HG02759 (cell line): ENCODE results near the gene CYP3A7.
"Not testable (repeated sequence)": the region's sequence is repeated elsewhere in the genome, so short reads cannot be mapped to it uniquely, and the experiment has no call there.

Experiments used
- ATAC-seq: cut with Tn5 transposase; IDR thresholded peaks from one replicate; pipeline ENCODE4 v1.9.1; 2021; ENCODE audit warnings: mild to moderate bottlenecking, moderate library complexity; ENCODE audit not compliant: unreplicated experiment

CYP3A7 gene

DNA sequence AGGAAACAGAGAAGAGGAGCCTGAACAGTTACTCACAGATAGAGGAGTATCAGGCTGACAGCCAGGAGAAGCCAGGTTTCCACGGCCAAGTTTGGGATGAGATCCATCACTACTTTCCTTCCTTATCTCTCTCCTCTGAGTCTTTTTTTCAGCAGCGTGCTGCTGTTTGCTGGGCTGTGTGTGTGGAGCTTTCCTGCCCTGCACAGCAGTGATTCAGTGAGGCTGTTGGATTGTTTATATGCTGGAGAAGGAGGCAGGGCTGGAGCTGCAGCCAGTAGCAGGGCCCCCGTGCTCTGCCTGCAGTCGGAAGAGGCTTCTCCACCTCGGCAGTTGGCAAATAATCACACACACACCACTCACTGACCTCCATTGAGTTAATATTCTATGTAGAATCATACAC is at the start of gene CYP3A7:
Gene CYP3A7, minus strand, starts transcription at position 210 of the 400 bp plus-strand sequence. Its CDS starts 103 bp downstream, at position 107.
- ATAC-seq = no peak

DNA sequence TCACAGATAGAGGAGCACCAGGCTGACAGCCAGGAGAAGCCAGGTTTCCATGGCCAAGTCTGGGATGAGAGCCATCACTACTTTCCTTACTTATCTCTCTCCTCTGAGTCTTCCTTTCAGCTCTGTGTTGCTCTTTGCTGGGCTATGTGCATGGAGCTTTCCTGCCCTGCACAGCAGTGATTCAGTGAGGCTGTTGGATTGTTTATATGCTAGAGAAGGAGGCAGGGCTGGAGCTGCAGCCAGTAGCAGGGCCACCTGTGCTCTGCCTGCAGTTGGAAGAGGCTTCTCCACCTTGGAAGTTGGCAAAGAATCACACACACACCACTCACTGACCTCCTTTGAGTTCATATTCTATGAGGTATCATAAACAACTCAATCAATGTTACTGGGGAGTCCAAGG is 49.0 kb upstream of the CYP3A7 start, which contains the start of gene CYP3A4:
Gene CYP3A4, minus strand, starts transcription at position 178 of the 400 bp plus-strand sequence. Its CDS starts 103 bp downstream, at position 75.
- ATAC-seq = no peak

DNA sequence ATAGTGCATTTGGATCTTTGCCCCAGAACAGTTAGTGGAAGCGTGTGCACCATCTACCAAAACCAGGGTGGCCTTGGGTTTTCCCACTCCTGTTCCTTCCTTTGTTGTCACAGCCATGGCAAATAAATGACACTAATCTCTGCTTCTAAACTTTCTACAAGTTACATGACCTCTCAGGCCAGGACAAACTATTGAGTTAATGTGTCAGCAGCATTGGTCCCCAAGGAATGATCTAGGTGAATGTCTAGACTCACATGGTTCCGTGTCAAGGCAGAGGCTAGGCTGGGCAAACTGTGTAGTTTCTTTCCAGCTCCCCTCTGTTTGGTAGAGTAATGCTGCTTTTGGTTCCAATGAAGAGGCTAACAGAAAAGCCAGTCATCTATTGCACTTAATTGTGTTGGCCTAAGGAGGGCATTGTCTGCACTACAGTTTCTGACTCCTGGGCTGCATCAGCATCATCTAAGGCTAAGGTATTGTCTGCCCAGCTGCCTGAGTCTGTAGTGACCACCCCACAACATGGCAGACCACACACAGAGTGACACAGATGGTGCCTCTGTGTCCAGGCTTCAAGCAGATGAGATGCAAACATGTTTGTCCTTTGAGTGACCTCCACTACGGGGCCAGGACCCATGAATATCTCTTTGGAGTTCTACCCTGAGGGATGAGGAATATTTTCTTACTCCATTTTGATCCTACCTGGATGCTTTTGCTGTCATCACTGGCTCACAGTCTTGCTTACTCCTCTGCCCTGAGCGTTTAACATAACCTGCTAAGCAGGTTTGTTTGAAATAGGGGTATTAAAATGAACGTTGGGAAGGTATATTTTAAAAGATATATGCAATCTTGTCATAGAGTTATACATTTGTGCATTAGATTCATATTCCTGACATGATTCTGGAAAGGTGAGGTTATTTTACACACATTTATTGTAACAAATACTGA is 47.3 kb upstream of the CYP3A7 start:
- no peak for ATAC-seq

DNA sequence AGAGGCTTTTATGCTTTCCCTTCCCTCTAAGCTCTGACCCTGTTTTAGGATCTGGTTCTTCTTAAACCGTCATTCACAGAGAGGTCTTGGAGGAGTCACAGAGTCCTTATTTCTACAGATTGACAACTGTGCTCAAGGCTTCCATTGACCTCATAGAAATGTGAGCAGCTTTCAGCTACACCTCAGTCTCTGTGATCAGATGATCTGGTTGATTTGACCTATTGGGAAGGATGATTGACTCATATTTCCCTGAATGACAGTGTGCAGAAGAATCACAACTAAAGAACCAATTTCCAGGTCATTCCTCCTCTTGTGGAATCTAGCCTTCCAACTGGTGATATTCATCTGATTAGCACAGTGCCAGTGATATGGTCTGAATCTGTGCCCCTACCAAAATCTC is 45.6 kb upstream of the CYP3A7 start:
- no peak for ATAC-seq

DNA sequence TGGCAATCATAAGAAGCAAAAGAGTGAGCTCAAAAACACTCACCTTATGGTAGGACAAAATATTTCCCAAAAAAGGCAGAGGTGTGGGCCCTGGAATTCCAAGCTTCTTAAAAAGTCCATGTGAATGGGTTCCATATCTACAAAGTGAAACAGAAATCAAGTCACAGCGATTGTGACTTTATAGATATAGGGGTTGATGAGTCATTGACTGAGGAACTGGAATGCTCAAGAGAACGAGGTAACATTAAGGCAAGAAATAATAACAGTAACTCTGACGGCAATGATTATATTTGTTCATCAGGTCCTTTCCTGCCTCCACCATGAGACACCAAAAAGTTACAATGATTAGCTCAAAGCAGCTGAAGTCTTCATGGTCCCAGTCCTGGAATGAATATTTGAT is 45.0 kb upstream of the CYP3A7 start:
- ATAC-seq = no peak

DNA sequence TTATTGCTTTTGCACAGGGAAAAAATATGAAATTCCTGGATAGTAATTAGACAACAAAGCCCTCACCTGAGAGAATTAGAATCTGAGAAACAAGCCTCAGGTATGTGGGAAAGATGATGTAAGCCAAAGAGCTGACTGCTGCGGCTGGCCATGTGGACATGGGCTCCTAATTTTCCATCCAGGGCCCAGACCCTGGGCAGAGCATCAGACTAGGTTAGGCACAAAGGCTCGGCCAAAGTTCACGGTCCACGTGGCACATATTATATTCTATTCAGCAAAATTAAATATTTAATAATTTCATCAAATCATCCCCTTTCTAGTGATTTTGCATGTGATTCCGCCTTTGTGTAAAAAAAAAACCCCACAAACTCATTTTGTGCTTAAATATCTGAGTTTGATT is 43.9 kb upstream of the CYP3A7 start:
- ATAC-seq = no peak

DNA sequence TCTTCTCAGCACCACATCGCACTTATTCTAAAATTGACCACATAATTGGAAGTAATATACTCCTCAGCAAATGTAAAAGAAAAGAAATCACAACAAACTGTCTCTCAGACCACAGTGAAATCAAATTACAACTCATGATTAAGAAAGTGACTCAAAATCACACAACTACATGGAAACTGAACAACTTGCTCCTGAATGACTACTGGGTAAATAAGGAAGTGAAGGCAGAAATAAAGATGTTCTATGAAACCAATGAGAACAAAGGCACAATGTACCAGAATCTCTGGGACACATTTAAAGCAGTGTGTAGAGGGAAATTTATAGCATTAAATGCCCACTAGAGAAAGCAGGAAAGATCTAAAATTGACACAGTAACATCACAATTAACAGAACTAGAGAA is 38.4 kb upstream of the CYP3A7 start:
- not testable (repeated sequence) for ATAC-seq

DNA sequence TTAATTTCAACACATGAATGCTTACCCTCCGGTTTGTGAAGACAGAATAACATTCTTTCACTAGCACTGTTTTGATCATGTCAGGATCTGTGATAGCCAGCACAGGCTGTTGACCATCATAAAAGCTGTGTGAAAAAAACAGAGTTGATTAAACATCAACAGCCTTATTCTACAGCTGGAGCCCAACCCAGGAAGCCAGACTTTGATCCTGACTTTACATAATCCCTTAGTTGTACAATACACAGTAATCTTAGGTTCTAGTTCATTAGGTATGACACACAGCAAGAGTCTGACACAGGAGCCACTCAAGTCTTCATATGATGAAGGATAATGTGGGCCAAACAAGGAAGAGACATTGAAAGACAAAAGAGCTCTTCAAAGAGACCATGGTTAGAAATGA is 37.6 kb upstream of the CYP3A7 start:
- no peak for ATAC-seq

DNA sequence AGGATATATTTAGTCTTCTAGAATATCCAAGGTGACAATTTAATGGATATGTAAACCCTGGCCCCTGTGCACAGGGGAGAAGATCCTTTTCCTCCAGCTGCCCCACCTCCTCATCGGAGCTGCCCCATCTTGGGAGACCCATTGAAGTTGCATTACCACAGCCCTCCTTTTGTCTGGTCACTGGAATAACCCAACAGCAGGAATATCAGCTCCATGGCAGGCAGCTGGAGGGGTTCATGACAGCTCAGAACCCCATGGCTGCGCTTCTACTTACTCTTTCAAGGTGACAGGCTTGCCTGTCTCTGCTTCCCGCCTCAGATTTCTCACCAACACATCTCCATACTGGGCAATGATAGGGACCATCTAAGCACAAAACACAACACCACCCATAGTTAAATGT is 34.5 kb upstream of the CYP3A7 start:
- ATAC-seq = not testable (repeated sequence)

DNA sequence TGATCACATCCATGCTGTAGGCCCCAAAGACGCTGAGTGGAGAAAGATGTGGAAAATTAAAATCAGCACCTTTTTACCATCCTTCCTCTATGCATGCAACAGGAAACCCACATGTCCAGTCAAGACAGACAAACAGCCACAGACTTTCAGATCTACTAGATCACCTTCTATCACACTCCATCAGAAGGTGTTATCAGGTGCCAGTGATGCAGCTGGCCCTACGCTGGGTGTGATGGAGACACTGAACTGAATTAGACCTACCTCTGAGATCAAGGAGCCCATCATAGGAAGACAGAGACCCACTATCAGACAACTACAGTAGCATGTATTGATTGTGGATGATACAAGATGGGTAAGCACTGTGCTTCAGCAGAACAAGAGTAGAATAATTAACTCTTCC is 33.5 kb upstream of the CYP3A7 start:
- ATAC-seq = no peak

DNA sequence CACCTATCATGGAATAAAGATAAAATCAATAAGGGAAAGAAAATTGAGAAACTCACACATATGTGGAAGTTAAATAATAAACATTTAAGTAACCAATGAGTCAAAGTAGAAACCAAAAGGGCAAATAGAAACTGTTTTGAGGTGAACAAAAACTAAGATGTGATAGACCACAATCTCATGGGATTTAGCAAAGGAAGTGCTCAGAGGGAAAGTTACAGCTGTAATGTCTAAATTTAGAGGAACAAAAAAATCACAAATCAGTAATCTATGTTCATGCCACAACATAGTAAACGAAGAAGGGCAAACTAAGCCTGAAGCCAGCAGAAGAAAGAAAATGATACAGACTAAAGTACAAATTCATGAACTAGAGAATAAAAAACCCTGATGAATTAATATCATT is 32.7 kb upstream of the CYP3A7 start:
- peak; percentile 80 for ATAC-seq

DNA sequence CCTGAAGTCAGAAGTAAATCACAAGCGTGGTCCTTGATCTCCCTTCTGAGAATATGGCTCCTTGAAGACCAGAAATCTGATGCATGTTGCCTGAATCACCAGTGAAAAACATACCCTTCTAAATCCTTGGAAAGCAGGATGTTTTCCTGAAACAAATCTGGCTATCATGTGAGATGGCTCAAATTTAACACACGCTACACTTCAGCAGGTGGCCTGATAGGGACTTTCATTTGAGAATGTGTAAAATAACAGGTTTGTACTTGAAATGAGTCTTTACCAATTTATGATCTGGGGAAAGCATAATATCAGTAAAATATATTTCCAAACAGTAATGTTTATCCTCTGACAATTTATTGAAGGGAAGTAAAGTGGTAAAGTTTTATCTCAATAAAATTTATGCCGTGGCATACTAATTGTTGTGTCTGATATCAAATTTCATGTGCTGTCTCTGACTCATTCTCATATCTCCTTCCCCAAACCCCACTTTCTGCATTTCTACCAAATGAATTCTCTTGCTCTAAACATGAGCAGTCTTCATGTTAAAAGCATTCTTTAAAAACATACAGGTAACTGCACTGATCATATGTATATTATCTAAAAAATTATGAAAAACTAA is 31.6 kb upstream of the CYP3A7 start:
- no peak for ATAC-seq

DNA sequence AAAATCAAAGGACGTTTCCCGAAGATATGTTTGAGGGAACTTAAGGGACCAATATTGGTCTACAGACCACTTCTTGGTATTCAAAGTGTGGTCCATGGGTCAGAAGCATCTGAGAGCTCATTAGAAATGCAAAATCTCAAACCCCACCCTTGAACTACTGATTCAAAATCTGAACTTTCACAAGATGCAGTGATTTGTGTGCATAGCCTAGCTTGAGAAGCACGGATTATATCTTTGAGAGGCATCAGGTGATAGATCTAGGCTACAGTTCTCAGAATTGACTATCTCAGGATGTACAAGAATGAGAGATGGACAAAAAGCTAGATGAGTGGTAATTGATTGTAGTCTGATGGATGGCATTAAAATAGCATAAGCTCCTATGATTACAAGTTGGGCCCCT is 29.5 kb upstream of the CYP3A7 start:
- no peak for ATAC-seq

DNA sequence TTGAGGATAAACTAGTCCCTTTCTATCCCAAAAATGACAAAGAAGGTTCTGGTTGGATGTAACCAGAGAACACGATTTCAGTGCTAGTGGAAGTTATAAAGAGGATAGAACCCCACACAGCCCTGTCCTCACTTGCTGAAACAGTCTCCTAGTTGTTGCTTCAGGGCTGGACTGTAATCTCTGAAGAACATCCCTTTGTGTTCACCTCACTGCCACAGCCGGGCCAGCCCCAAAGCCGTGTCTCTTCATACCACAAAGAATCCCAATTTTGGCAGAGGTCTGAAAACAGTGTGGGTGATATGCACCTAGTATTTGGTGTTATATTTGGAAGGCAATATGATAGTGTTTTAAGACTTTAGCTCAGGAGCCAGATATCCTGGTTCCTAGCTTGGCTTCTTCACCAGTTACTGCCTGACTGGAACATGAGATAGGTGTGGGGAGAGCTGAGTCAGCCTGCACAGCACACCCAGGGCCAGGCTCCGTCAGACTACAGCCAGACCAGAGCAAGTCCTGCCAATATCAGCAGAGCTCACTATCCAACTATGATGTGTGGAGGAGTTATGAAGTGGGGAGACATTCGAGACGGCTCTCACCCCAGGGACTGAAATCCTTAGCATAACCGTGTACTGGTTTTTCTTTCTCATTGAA is 27.8 kb upstream of the CYP3A7 start:
- no peak for ATAC-seq

DNA sequence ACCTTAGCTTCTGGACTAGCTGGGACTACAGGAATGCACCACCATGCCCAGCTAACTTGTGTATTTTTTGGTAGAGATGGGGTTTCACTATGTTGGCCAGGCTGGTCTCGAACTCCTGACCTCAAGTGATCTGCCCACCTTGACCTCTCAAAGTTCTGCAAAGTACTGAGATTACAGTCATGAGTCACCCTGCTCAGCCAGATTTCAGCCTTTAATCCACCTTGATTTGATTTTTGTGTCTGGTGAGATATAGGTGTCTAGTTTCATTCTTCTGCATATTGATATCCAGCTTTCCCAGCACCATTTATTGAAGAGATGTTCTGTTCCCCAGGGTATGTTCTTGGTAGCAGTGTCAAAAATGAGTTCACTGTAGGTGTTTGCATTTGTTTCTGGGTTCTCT is 20.1 kb upstream of the CYP3A7 start:
- ATAC-seq = no peak

DNA sequence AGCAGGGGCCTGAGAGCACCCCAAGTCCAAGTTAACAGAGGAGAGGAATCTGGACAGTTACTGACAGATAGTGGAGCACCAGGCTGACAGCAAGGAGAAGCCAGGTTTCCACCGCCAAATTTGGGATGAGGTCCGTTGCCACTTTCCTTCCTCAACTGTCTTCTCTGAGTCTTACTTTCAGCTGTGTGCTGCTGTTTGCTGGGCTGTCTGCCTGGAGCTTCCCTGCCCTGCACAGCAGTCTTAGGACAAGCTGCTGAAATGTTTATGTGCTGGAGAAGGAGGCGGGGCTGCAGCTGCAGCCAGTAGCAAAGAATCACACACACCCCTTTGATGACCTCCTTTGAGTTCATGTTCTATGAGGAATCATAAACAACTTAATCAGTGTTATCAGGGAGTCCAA is 17.4 kb upstream of the CYP3A7 start:
- ATAC-seq = no peak

DNA sequence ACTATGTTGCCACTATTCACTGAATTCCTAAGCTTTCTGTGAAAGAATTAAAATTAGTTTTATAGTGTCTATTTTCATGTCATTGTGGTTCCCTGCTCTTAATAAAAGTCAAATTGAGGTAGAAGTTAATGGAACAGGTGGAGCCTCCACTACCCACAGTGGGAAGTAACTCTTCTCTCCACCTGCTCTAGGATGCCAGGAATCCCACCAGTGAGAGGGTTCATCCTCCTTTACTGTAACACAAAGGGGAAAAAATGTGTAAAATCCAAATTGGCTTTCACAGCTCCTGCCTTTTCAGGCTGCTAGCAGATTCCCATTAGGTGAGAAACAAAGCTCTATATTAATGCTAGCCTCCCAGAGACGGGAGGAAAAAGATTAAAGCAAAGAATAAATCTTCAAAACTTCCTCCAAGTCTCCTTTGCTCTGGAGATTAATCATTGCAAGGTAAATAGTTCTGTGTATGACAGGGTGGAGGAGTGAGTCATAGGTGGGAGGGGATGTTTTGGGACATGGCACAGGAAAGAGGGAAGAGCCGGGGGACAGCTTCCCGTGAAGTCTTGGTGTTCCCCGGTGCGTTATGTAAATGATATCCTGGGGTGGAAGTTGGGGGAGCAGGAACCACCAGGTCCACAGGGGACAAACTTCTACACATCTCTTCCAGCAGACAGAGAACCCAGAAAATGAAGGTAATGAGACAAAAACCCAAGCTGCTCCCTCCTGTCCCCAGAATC is 16.5 kb upstream of the CYP3A7 start:
- not testable (repeated sequence) for ATAC-seq

DNA sequence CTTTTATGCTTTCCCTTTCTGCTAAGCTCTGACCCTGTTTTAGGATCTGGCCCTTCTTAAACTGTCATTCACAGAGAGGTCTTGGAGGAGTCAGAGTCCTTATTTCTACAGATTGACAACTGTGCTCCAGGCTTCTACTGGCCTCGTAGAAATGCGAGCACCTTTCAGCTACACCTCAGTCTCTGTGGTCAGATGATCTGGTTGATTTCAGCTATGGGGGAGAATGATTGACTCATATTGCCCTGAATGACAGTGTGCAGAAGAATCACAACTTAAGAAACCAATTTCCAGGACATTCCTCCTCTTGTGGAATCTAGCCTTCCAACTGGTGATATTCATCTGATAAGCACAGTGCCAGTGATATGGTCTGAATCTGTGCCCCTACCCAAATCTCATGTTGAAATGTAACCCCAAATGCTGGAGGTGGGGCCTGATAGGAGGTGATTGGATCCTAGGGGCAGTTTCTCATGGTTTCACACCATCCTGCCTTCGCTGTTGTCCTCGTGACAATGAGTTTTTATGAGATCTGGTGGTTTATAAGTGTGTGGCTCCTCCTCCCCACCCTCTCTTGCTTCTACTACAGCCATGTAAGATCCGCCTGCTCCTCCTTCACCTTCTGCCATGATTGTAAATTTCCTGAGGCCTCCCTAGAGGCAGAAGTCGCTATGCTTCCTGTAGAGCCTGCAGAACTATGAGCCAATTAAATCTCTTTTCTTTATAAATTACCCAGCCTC is 14.0 kb upstream of the CYP3A7 start:
- ATAC-seq = no peak

DNA sequence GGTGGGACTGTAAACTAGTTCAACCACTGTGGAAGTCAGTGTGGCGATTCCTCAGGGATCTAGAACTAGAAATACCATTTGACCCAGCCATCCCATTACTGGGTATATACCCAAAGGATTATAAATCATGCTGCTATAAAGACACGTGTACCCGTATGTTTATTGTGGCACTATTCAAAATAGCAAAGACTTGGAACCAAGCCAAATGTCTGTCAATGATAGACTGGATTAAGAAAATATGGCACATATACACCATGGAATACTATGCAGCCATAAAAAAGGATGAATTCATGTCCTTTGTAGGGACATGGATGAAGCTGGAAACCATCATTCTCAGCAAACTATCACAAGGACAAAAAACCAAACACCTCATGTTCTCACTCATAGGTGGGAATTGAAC is 11.9 kb upstream of the CYP3A7 start:
- not testable (repeated sequence) for ATAC-seq

DNA sequence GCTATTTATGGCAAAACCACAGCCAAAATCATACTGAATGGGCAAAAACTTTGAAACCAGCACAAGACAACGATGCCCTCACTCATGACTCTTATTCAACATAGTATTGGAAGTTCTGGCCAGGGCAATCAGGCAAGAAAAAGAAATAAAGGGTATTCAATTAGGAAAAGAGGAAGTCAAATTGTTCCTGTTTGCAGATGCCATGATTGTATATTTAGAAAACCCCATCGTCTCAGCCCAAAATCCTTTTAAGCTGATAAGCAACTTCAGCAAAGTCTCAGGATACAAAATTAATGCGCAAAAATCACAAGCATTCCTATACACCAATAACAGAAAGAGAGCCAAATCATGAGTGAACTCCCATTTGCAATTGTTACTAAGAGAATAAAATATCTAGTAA is 10.4 kb upstream of the CYP3A7 start:
- not testable (repeated sequence) for ATAC-seq
